GM23338 (cell line): ENCODE measurements around the gene ZMPSTE24. TPM values are rescaled to one million over a fixed set of nuclear protein-coding genes. Genes with fewer than 3 reads are reported as not detected.

ENCODE experiments used
- ATAC-seq: fragments of 200-7000 bp; cut with Tn5 transposase; 3 replicates; pipeline ENCODE4 v1.9.1; 2020
- DNase-seq: peaks from one replicate; pipeline ENCODE4 v3.0.0-alpha.2; 2015; ENCODE audit warnings: low spot score
- H2AFZ ChIP-seq: fragments of 200-600 bp; sonication (generic); 2 replicates; pipeline ENCODE4 v1.8.0; 2016; ENCODE audit warnings: antibody characterized with exemption, mild to moderate bottlenecking, moderate library complexity
- H3F3A ChIP-seq: fragments of 200-600 bp; sonication (generic); replicated peaks from 2 replicates; pipeline ENCODE4 v1.8.0; 2017; ENCODE audit warnings: antibody characterized with exemption, mixed run types, low read depth
- H3K27ac ChIP-seq: fragments of 200-600 bp; sonication (generic); 2 replicates; pipeline ENCODE4 v1.6.1; 2016; ENCODE audit warnings: low read depth
- H3K27me3 ChIP-seq: fragments of 200-600 bp; sonication (generic); 2 replicates; pipeline ENCODE4 v1.8.0; 2016; ENCODE audit warnings: mild to moderate bottlenecking, mixed run types, moderate library complexity; ENCODE audit not compliant: insufficient read depth
- H3K36me3 ChIP-seq: fragments of 200-600 bp; sonication (generic); 2 replicates; pipeline ENCODE4 v1.8.0; 2016; ENCODE audit warnings: mild to moderate bottlenecking; ENCODE audit not compliant: insufficient read depth
- H3K4me1 ChIP-seq: fragments of 200-600 bp; sonication (generic); 2 replicates; pipeline ENCODE4 v1.8.0; 2016; ENCODE audit warnings: mild to moderate bottlenecking, moderate library complexity; ENCODE audit not compliant: insufficient read depth
- H3K4me2 ChIP-seq: fragments of 200-600 bp; sonication (generic); 2 replicates; pipeline ENCODE4 v1.7.1; 2017; ENCODE audit warnings: mixed run types
- H3K4me3 ChIP-seq: fragments of 200-600 bp; sonication (generic); 2 replicates; pipeline ENCODE4 v1.6.1; 2016; ENCODE audit warnings: mixed run types
- H3K79me2 ChIP-seq: fragments of 200-600 bp; sonication (generic); replicated peaks from 2 replicates; pipeline ENCODE4 v1.8.0; 2017; ENCODE audit warnings: mild to moderate bottlenecking; ENCODE audit not compliant: insufficient read depth
- H3K9me2 ChIP-seq: fragments of 200-600 bp; sonication (generic); 2 replicates; pipeline ENCODE4 v1.8.0; 2017; ENCODE audit not compliant: insufficient read depth
- H4K20me1 ChIP-seq: fragments of 200-600 bp; sonication (generic); replicated peaks from 2 replicates; pipeline ENCODE4 v1.8.0; 2017; ENCODE audit warnings: mild to moderate bottlenecking; ENCODE audit not compliant: insufficient read depth
- H3K27ac Mint-ChIP-seq: 2 replicates; pipeline ENCODE4 v1.8.0; 2020; ENCODE audit warnings: inconsistent platforms, mild to moderate bottlenecking, moderate library complexity, mixed read lengths
- H3K27me3 Mint-ChIP-seq: 3 replicates; pipeline ENCODE4 v1.8.0; 2022; ENCODE audit warnings: low read depth, mild to moderate bottlenecking, moderate library complexity, mixed read lengths, inconsistent platforms; ENCODE audit not compliant: insufficient read depth, poor library complexity
- H3K36me3 Mint-ChIP-seq: 3 replicates; pipeline ENCODE4 v1.8.0; 2021; ENCODE audit warnings: low read depth, mild to moderate bottlenecking, inconsistent platforms, moderate library complexity, mixed read lengths
- H3K4me1 Mint-ChIP-seq: 3 replicates; pipeline ENCODE4 v1.8.0; 2020; ENCODE audit warnings: mild to moderate bottlenecking, inconsistent platforms, mixed read lengths
- H3K4me3 Mint-ChIP-seq: 3 replicates; pipeline ENCODE4 v1.8.0; 2021; ENCODE audit warnings: moderate library complexity, mild to moderate bottlenecking, inconsistent platforms, mixed read lengths
- H3K9me3 Mint-ChIP-seq: 3 replicates; pipeline ENCODE4 v1.8.0; 2020; ENCODE audit warnings: moderate library complexity, mild to moderate bottlenecking, inconsistent platforms, mixed read lengths
- CREB1 ChIP-seq: fragments of 250-450 bp; sonication (Bioruptor Pico); IDR thresholded peaks from 2 replicates; pipeline ENCODE4 v1.5.0; 2020; ENCODE audit warnings: low read depth, mild to moderate bottlenecking, moderate library complexity
- ETS1 ChIP-seq: IDR thresholded peaks from 2 replicates; pipeline ENCODE4 v1.6.1; 2016; ENCODE audit warnings: antibody characterized with exemption
- EZH2 ChIP-seq: fragments of 200-600 bp; sonication (generic); IDR thresholded peaks from one replicate; pipeline ENCODE4 v1.8.0; 2017; ENCODE audit warnings: antibody characterized with exemption, mild to moderate bottlenecking, low read depth; ENCODE audit not compliant: unreplicated experiment
- JUNB ChIP-seq: IDR thresholded peaks from one replicate; pipeline ENCODE4 v1.6.1; 2016; ENCODE audit warnings: antibody characterized with exemption; ENCODE audit not compliant: unreplicated experiment
- NANOG ChIP-seq: IDR thresholded peaks from 2 replicates; pipeline ENCODE4 v1.6.1; 2016; ENCODE audit warnings: antibody characterized with exemption, borderline replicate concordance
- POLR2AphosphoS5 ChIP-seq: IDR thresholded peaks from 2 replicates; pipeline ENCODE4 v1.6.1; 2016; ENCODE audit warnings: antibody characterized with exemption, low read depth
- REST ChIP-seq: IDR thresholded peaks from one replicate; pipeline ENCODE4 v1.6.1; 2018; ENCODE audit warnings: antibody characterized with exemption; ENCODE audit not compliant: unreplicated experiment
- ZNF114 ChIP-seq: fragments of 250-450 bp; sonication (Bioruptor Pico); IDR thresholded peaks from 2 replicates; pipeline ENCODE4 v1.5.0; 2020; ENCODE audit warnings: mild to moderate bottlenecking, moderate library complexity
- polyA plus RNA-seq: library from polyadenylated mRNA; unstranded; fragments of >200 nt; fragmentation: Nextera tagmentation; extraction: Ambion mirVana; gene quantifications from 2 replicates; pipeline ENCODE4 v1.2.1, GENCODE V29; 2016
- total RNA-seq: library from RNA; depleted of rRNA; stranded (reverse); fragments of >200 nt; shearing (Covaris generic); gene quantifications from 2 replicates; pipeline ENCODE4 v1.2.3, GENCODE V29; 2014

The ZMPSTE24 gene
- total and polyA plus RNA-seq, 2 experiments from 2014 or later, result 23.1 to 51.2 TPM

DNA sequence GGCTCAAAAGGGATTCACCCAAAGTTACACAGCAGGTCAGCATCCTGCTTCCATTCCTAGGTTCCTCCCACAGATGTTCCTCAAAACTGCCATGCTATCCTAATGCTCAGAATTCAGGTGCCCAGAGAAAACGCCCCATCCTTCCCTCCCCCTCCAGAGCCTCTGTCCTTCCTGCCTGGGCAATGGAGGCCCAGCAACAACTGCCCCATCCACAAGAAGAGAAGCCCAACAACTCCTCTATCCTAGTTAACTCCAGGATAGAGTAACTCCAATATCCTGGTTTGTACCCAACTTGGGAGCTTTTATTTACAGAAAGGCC is 42.2 kb downstream of the ZMPSTE24 start (continued):
- TF ChIP-seq NANOG, result no peak
- TF ChIP-seq POLR2AphosphoS5, result no peak
- TF ChIP-seq REST, result no peak
- TF ChIP-seq ETS1, result no peak

DNA sequence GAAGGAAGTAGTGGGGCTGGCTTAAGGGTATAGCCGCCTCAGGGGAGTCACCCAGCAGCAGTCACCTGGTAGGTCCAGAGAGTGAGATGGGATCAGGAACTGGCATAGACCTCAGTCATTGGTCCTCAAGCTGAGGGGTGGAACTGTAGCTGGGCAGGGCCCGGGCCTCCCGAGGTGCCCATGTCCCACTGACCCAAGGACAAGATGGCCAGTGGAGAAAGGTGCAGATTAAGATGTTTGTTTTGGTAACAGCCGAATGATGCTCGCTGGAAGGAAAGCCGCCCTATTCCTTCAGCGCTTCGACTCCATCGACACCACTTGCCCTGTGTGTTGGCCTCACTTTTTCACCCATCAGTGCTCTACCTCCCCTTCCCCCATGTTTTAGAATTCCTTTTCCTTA is 42.6 kb downstream of the ZMPSTE24 start:
- no peak overlapping the region for H3K27ac Mint-ChIP-seq
- Histone ChIP-seq H3K79me2 (no peaks in the 10 kb centered on the region), H2AFZ (no peak overlapping the region), H3K27ac (no peak overlapping the region), H4K20me1 (no peaks in the 10 kb centered on the region), H3K9me2 (no peaks in the 10 kb centered on the region), H3K4me2 (no peak overlapping the region), H3K4me1 (no peaks in the 10 kb centered on the region; the same call in 1 of the 2 replicates), H3K4me3 (no peak overlapping the region), H3F3A (no peaks in the 10 kb centered on the region), H3K36me3 (no peaks in the 10 kb centered on the region), H3K27me3 (peaks cover 33% of the 10 kb centered on the region)
- H3K4me1 Mint-ChIP-seq, result peaks cover 6% of the 10 kb centered on the region; the same call in 1 of the 3 replicates
- TF ChIP-seq JUNB (no peak), CREB1 (CRISPR knock-in tag) (no peak), NANOG (no peak), ZNF114 (no peak), EZH2 (no peak)
- peaks cover 13% of the 10 kb centered on the region for H3K27me3 Mint-ChIP-seq
- ATAC-seq, result no peak
- no peak for DNase-seq
- H3K36me3 Mint-ChIP-seq, result no peaks in the 10 kb centered on the region
- no peak overlapping the region for H3K4me3 Mint-ChIP-seq
- no peaks in the 10 kb centered on the region for H3K9me3 Mint-ChIP-seq

- no peak overlapping the region for H3K4me3 ChIP-seq
- no peak overlapping the region for H3K27ac ChIP-seq
- no peak for DNase-seq
Measured at GRCh38 chr1:40301066-40301465, 43.0 kb downstream of the ZMPSTE24 start.

More at GRCh38 chr1:40301066-40301465, 43.0 kb downstream of the ZMPSTE24 start:
- no peaks in the 10 kb centered on the region; the same call in 1 of the 2 replicates for H3K4me1 ChIP-seq
- H3K9me2 ChIP-seq, result no peaks in the 10 kb centered on the region
- no peak overlapping the region for H3K4me3 Mint-ChIP-seq
- H3F3A ChIP-seq, result no peaks in the 10 kb centered on the region
- H4K20me1 ChIP-seq, result no peaks in the 10 kb centered on the region
- H3K27me3 Mint-ChIP-seq, result peaks cover 13% of the 10 kb centered on the region
- H3K4me2 ChIP-seq, result no peak overlapping the region
- no peak for TF ChIP-seq ETS1
- H3K36me3 Mint-ChIP-seq, result no peaks in the 10 kb centered on the region
- no peaks in the 10 kb centered on the region for H3K36me3 ChIP-seq
- H3K27ac Mint-ChIP-seq, result no peak overlapping the region
- ATAC-seq, result no peak
- H3K9me3 Mint-ChIP-seq, result no peaks in the 10 kb centered on the region
- peaks cover 6% of the 10 kb centered on the region; the same call in 1 of the 3 replicates for H3K4me1 Mint-ChIP-seq
- no peaks in the 10 kb centered on the region for H3K79me2 ChIP-seq
- peaks cover 33% of the 10 kb centered on the region for H3K27me3 ChIP-seq
- H2AFZ ChIP-seq, result no peak overlapping the region
